Tibial artery (tissue), 4 donors: ENCODE data around the gene LOXHD1.

Experiments
- DNase-seq, 2 donors: peaks; one replicate each; pipeline ENCODE4 v3.0.0-alpha.2; 2019
- H3K27ac ChIP-seq, 2 donors: fragments of 200-600 bp; sonication (generic) in 1 of 2; 1 replicate in 1 of 2; 2 replicates in 1 of 2; pipeline ENCODE4 v1.5.1; 2018 to 2019; ENCODE audit warnings: mild to moderate bottlenecking in 1 of 2
- H3K27me3 ChIP-seq, 2 donors: fragments of 200-600 bp; sonication (generic) in 1 of 2; one replicate each; pipeline versions ENCODE4 v1.5.1 to v1.6.0; 2016 to 2019
- H3K36me3 ChIP-seq, 3 donors: fragments of 200-600 bp; sonication (generic) in 2 of 3; one replicate each; pipeline ENCODE4 v1.5.1; 2016 to 2019; ENCODE audit warnings: mild to moderate bottlenecking in 2 of 3
- H3K4me1 ChIP-seq, 4 donors: fragments of 200-600 bp; sonication (generic) in 2 of 4; 1 replicate in 3 of 4; 2 replicates in 1 of 4; pipeline ENCODE4 v1.5.1; 2016 to 2019
- H3K4me3 ChIP-seq, 2 donors: fragments of 200-600 bp; sonication (generic) in 1 of 2; 1 replicate in 1 of 2; 2 replicates in 1 of 2; pipeline ENCODE4 v1.5.1; 2018 to 2019; ENCODE audit warnings: mild to moderate bottlenecking in 2 of 2
- H3K9me3 ChIP-seq, 3 donors: fragments of 200-600 bp; sonication (generic) in 1 of 3; one replicate each; pipeline ENCODE4 v1.5.1; 2016 to 2019
- intact Hi-C: fragments of 100-400 bp; cut with DNase I; formaldehyde crosslinking; loops from one replicate; pipeline ENCODE4 v1.15.0; 2023; ENCODE audit warnings: low total_unique reads
- TF ChIP-seq, protein P1 (sequence below), 2 experiments: fragments of 200-600 bp in 1 of 2; fragments of 450-650 bp in 1 of 2; IDR thresholded peaks; one replicate each; pipeline ENCODE4 v1.5.1; 2017 to 2019; ENCODE audit warnings: antibody characterized with exemption in 2 of 2, mild to moderate bottlenecking in 1 of 2, moderate library complexity in 1 of 2

The LOXHD1 gene

DNA sequence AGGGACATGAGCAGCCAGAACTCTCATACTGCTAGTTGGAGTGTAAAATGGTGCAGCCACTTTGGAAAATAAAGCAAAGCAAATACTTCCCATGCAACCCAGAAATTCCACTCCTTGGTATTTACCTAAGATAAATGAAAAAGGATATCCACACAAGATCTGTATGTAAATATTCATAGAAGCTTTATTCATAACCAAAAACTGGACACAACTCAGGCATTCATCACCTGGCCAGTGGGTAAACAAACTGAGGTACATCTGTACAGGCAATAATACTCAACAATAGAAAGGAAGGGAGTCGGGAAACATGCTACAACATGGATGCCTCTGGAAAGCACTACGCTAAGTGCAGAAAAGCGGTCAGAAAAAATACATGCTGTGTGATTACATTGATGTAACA, 2.5 kb upstream of the LOXHD1 start:
- no peak overlapping the region for H3K27ac ChIP-seq
- TF ChIP-seq, protein P1, sequence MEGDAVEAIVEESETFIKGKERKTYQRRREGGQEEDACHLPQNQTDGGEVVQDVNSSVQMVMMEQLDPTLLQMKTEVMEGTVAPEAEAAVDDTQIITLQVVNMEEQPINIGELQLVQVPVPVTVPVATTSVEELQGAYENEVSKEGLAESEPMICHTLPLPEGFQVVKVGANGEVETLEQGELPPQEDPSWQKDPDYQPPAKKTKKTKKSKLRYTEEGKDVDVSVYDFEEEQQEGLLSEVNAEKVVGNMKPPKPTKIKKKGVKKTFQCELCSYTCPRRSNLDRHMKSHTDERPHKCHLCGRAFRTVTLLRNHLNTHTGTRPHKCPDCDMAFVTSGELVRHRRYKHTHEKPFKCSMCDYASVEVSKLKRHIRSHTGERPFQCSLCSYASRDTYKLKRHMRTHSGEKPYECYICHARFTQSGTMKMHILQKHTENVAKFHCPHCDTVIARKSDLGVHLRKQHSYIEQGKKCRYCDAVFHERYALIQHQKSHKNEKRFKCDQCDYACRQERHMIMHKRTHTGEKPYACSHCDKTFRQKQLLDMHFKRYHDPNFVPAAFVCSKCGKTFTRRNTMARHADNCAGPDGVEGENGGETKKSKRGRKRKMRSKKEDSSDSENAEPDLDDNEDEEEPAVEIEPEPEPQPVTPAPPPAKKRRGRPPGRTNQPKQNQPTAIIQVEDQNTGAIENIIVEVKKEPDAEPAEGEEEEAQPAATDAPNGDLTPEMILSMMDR (IDR thresholded peaks at IDR 0.05), result no peak
- H3K4me3 ChIP-seq, result no peak overlapping the region
- no peaks in the 10 kb centered on the region for H3K36me3 ChIP-seq
- DNase-seq, result no peak
- no peaks in the 10 kb centered on the region for H3K4me1 ChIP-seq
- intact Hi-C loops, result loop anchor here (5.0 to 10.0 kb wide), 3 partner anchors 377 to 515 kb away; a partner anchor contains a TSS
- no peaks in the 10 kb centered on the region for H3K9me3 ChIP-seq
- peaks cover 0 to 12% of the 10 kb centered on the region in 2 donors for H3K27me3 ChIP-seq

DNA sequence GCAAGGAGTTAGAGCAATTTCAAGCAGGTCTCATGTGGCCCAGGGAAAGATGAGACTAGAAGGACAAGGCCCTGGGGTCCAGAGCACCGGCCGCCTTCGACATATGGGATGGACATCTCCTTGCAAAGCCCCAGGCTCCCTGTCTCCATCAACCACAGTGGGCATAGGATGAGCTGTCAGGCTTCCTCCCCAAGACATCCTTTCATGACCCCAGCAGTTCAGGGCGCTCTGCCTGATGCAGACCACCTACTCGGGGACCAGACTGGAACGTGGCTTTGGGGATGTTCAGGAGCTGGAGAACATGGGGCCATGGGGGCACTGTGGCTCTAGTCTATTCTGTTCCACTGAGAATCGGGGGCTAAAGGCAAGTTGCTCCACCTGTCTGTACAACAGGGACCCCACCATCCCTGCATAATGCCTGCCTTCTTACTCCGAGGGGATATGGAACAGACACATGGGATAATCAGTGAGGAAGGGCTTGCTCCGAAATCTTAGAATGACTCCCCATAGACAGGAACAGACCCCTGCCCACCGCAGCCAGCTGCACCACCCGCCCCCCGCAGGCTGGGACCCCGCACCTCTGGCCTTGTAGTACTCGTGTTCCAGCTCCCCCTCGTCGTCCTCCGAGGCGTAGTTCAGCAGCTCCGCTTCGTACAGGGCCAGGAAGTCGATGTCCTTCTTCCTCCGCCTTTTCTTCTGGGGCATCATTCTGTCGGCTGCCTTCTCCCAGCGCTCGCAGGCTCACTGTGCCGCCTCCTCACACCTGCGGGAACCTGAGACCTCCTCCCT, 500 bp downstream of the LOXHD1 start:
- intact Hi-C loops, result loop anchor here (5.0 to 10.0 kb wide), 3 partner anchors 374 to 512 kb away; a partner anchor contains a TSS
- TF ChIP-seq, protein P1 (IDR thresholded peaks at IDR 0.05), result no peak
- Histone ChIP-seq H3K36me3 (no peaks in the 10 kb centered on the region), H3K27me3 (peaks cover 0 to 12% of the 10 kb centered on the region in 2 donors), H3K4me1 (no peaks in the 10 kb centered on the region), H3K4me3 (no peak overlapping the region), H3K27ac (no peak overlapping the region), H3K9me3 (no peaks in the 10 kb centered on the region)
- DNase-seq, result no peak

GRCh38 chr18:46652372-46652771, 4.6 kb downstream of the LOXHD1 start:
- TF ChIP-seq, protein P1 (IDR thresholded peaks at IDR 0.05), result no peak
- Histone ChIP-seq H3K36me3 (no peaks in the 10 kb centered on the region), H3K9me3 (no peaks in the 10 kb centered on the region), H3K4me3 (no peak overlapping the region), H3K27ac (no peak overlapping the region), H3K27me3 (peaks cover 0 to 12% of the 10 kb centered on the region in 2 donors), H3K4me1 (no peaks in the 10 kb centered on the region)
- DNase-seq, result no peak
- intact Hi-C loops, result loop anchor here (10.0 kb wide), 1 partner anchor 508 kb away; no protein-coding TSS in a partner anchor

DNA sequence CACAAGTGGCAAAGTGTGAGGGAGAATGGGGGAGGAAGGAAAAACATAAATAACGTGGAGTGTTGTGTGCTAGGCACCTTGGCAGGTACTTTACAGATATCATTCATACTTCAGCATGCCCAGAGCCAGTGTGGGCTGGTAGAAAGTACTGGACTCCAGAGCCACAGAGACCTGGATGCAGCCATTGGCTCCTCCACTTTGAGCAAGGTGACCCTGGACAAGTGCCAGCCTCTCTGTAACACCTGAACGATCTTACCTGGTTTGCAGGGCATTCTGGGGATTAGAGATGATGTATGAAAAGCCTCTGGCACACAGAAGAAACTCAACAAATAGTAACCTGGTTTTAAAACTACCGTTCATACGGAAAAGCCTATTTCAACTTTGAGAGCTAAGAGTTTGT, 6.3 kb downstream of the LOXHD1 start:
- TF ChIP-seq, protein P1 (IDR thresholded peaks at IDR 0.05), result no peak
- H3K27ac ChIP-seq, result no peak overlapping the region
- DNase-seq, result peak in 1 of 2 donors; percentile 21
- intact Hi-C loops, result loop anchor here (10.0 kb wide), 1 partner anchor 506 kb away; no protein-coding TSS in a partner anchor
- H3K4me1 ChIP-seq, result no peaks in the 10 kb centered on the region
- peaks cover 0 to 9% of the 10 kb centered on the region in 2 donors for H3K27me3 ChIP-seq
- no peaks in the 10 kb centered on the region for H3K36me3 ChIP-seq
- no peak overlapping the region for H3K4me3 ChIP-seq
- H3K9me3 ChIP-seq, result no peaks in the 10 kb centered on the region

- H3K4me1 ChIP-seq, result no peaks in the 10 kb centered on the region
- no peak overlapping the region for H3K27ac ChIP-seq
Observed at GRCh38 chr18:46649071-46649862, 7.8 kb downstream of the LOXHD1 start.

More at GRCh38 chr18:46649071-46649862, 7.8 kb downstream of the LOXHD1 start:
- H3K27me3 ChIP-seq, result peaks cover 0 to 9% of the 10 kb centered on the region in 2 donors
- intact Hi-C loops, result no loop called here
- DNase-seq, result peak in 1 of 2 donors; percentile 44
- no peak overlapping the region for H3K4me3 ChIP-seq
- H3K36me3 ChIP-seq, result no peaks in the 10 kb centered on the region
- TF ChIP-seq, protein P1 (IDR thresholded peaks at IDR 0.05), result no peak
- H3K9me3 ChIP-seq, result no peaks in the 10 kb centered on the region
